AG09319 (cell line): ENCODE results near the gene RASL12.
"Not testable (repeated sequence)": the region's sequence is repeated elsewhere in the genome, so short reads cannot be mapped to it uniquely, and the experiment has no call there.

Source experiments
- DNase-seq: peaks from one replicate; pipeline ENCODE4 v3.0.0-alpha.2; 2010; ENCODE audit warnings: low read depth; ENCODE audit errors: extremely low read depth
- CTCF ChIP-seq: IDR thresholded peaks from 2 replicates; pipeline ENCODE4 v1.5.1; 2011; ENCODE audit warnings: low read depth, mild to moderate bottlenecking, inconsistent platforms, low read length, moderate library complexity

The RASL12 gene

GRCh38 chr15:65050270-65050669 is 17.5 kb downstream of the RASL12 start:
- DNase-seq = no peak
- no peak for TF ChIP-seq CTCF

- no peak for TF ChIP-seq CTCF
- DNase-seq = peak; percentile 69
Observed at GRCh38 chr15:65049418-65049840, 18.4 kb downstream of the RASL12 start.

GRCh38 chr15:65048241-65048640 is 19.6 kb downstream of the RASL12 start:
- no peak for DNase-seq
- TF ChIP-seq CTCF = no peak

GRCh38 chr15:65044724-65045481 is 22.9 kb downstream of the RASL12 start, which contains the start of gene SLC51B:
SLC51B (plus strand) TSS chr15:65045387; CDS start chr15:65050005, 4,618 bp downstream.
- DNase-seq = no peak
- TF ChIP-seq CTCF = no peak

DNA sequence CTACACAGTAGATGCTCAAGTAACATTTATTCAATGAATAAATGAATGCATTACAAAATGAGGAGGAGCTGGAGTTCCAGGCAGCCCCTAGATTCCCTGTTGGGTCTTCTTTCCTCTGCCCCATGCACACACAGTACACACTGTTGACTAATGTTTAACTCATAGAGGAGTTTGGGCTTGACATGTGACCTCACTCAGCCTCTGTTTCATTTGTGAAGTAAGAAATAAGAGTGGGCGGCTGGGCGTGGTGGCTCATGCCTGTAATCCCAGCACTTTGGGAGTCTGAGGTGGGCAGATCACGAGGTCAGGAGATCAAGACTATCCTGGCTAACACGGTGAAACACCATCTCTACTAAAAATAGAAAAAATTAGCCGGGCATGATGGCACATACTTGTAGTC is 23.6 kb downstream of the RASL12 start:
- not testable (repeated sequence) for DNase-seq

DNA sequence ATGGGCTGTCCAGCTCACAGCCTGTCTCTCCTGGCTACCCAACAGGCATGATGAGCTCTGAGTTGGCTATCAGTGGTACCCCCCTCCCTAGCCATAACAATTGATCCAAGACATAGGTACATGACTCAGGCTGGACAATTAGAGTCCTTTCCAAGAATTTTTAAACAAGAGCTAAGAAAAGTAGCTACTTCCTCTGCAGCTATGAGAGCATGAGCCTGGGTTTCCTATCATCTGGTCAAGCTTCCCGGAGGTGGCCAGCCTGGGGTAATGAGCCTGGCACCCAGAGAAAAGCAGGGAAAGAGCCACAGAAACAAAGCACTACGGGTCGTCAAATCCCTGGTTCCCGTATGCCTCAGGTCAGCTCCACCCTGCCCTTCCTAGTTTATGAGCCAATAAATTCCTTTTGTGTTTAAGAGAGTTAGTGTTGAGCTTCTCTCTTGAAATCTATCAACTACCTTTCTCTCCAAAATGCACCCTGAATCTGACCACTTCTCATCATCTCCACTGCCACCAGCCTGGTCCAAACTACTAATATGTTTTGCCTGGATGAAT is 24.9 kb downstream of the RASL12 start:
- no peak for DNase-seq
- TF ChIP-seq CTCF = no peak

GRCh38 chr15:65041787-65042186 is 26.0 kb downstream of the RASL12 start:
- TF ChIP-seq CTCF = no peak
- DNase-seq = no peak

GRCh38 chr15:65040461-65040860 is 27.3 kb downstream of the RASL12 start:
- DNase-seq = no peak
- no peak for TF ChIP-seq CTCF
